ENCODE data around the gene SCN4B.

Gene SCN4B

DNA sequence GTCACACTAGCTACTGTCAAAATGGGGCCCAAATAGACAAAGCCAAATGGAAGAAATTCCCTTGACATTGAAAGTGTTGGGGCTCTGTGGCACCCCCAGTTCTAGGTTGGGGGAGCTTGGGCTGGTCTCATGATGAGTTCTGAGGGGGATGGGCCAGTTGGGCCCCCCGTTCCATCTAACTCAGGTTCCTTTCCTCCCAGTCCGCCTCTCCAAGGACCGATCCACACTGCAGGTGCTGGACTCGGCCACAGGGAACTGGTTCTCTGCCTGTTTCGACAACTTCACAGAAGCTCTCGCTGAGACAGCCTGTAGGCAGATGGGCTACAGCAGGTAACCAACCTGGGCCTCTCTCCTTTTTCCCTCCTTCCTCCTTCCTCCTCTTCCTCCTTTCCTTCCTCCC lies 48.1 kb downstream of the SCN4B start:
- Histone ChIP-seq H3K4me3 (ENCODE audit: low read length in 2 of 2) (no peak overlapping the region), H3K27ac (replicated peaks; ENCODE audit: low read length) (no peak overlapping the region), H2BK5ac (ENCODE audit: low read length) (no peak overlapping the region), H2BK15ac (ENCODE audit: low read length) (no peak overlapping the region), H3K4me1 (ENCODE audit: control insufficient read depth in 2 of 2, insufficient read depth in 1 of 2, low read depth in 1 of 2, low read length in 2 of 2) (peaks cover 0 to 7% of the 10 kb centered on the region in 2 donors), H4K91ac (ENCODE audit: low read depth, low read length, poor library complexity) (no peak overlapping the region), H2BK12ac (ENCODE audit: low read length) (no peak overlapping the region), H2AK5ac (ENCODE audit: low read depth, low read length) (no peak overlapping the region), H4K8ac (ENCODE audit: low read depth, low read length) (no peak overlapping the region), H2AFZ (ENCODE audit: low read length) (no peak overlapping the region), H3K27me3 (ENCODE audit: control insufficient read depth in 3 of 3, insufficient read depth in 3 of 3, low read depth in 1 of 3, low read length in 3 of 3) (peaks cover 0 to 41% (median 0%) of the 10 kb centered on the region in 3 experiments), H3K79me1 (ENCODE audit: low read depth, low read length) (no peaks in the 10 kb centered on the region), H3K36me3 (replicated peaks in 1 of 2; ENCODE audit: control insufficient read depth in 2 of 2, insufficient read depth in 2 of 2, low read length in 2 of 2) (no peaks in the 10 kb centered on the region), H3K9me3 (replicated peaks in 1 of 2; ENCODE audit: control insufficient read depth in 2 of 2, insufficient read depth in 1 of 2, low read depth in 1 of 2, low read length in 2 of 2) (no peaks in the 10 kb centered on the region), H3K18ac (ENCODE audit: low read length) (no peak overlapping the region), H3K14ac (ENCODE audit: low read length) (no peak overlapping the region), H3K23ac (ENCODE audit: low read depth, low read length, poor library complexity) (no peak overlapping the region), H2BK120ac (ENCODE audit: low read depth, low read length) (no peak overlapping the region), H3K4me2 (ENCODE audit: insufficient read depth, low read length, poor library complexity, severe bottlenecking) (no peak overlapping the region), H3K9ac (ENCODE audit: low read depth, low read length, poor library complexity) (no peak overlapping the region), H3K4ac (ENCODE audit: low read length) (no peak overlapping the region)
- no CpG with 5 or more reads among the region's 6 CpGs for WGBS, 2 donors (ENCODE audit: extremely low coverage in 2 of 2, insufficient read length in 2 of 2, insufficient replicate concordance in 1 of 2)
- no peak for DNase-seq (ENCODE audit: low spot score)

GRCh38 chr11:118102721-118103261 lies 49.8 kb downstream of the SCN4B start:
- no peak for DNase-seq (ENCODE audit: low spot score)
- Histone ChIP-seq H3K18ac (ENCODE audit: low read length) (peak overlapping the region; percentile 45), H2AFZ (ENCODE audit: low read length) (no peak overlapping the region)

DNA sequence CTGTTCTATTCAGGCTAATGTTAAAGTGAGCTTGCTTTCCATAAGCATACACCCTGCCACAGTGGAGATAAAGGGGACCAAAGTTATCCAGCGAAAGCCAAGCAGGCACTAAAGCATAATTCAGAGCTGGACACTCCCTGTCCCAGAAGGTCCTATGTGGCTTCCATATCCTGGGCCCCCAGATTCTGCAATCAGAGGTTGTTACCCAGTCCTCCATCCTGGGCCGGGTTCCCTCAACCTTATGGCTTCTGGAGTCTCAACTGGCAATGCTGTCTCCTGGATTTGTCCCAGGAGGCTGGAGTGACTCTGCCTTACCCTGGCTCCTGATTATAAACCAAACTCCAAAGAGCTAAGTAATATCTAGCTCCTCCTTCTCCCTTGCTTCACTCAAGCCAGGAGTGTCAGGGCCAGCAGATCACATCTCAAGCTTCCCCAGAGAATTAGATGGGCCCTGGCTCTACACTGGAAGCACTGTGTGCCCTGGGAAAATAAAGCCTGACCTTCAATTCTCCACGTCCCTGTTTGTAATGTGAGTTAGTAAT lies 51.9 kb downstream of the SCN4B start:
- no peak overlapping the region for H3K23ac ChIP-seq (ENCODE audit: low read depth, low read length, poor library complexity)
- H3K4me1 ChIP-seq (ENCODE audit: control insufficient read depth in 2 of 2, insufficient read depth in 1 of 2, low read depth in 1 of 2, low read length in 2 of 2): peaks cover 0 to 11% of the 10 kb centered on the region in 2 donors
- H3K18ac ChIP-seq (ENCODE audit: low read length): no peak overlapping the region
- no peak for DNase-seq (ENCODE audit: low spot score)
- no peak overlapping the region for H2BK5ac ChIP-seq (ENCODE audit: low read length)
- H3K4me3 ChIP-seq (ENCODE audit: low read length in 2 of 2): no peak overlapping the region
- no peak overlapping the region for H2BK15ac ChIP-seq (ENCODE audit: low read length)
- no peak overlapping the region for H2AK5ac ChIP-seq (ENCODE audit: low read depth, low read length)
- H4K8ac ChIP-seq (ENCODE audit: low read depth, low read length): no peak overlapping the region
- H3K4me2 ChIP-seq (ENCODE audit: insufficient read depth, low read length, poor library complexity, severe bottlenecking): no peak overlapping the region
- H3K79me1 ChIP-seq (ENCODE audit: low read depth, low read length): no peaks in the 10 kb centered on the region
- no peak overlapping the region for H4K91ac ChIP-seq (ENCODE audit: low read depth, low read length, poor library complexity)
- H3K14ac ChIP-seq (ENCODE audit: low read length): no peak overlapping the region
- no peak overlapping the region for H2BK12ac ChIP-seq (ENCODE audit: low read length)
- no peak overlapping the region for H2AFZ ChIP-seq (ENCODE audit: low read length)
- H3K9ac ChIP-seq (ENCODE audit: low read depth, low read length, poor library complexity): no peak overlapping the region
- H3K4ac ChIP-seq (ENCODE audit: low read length): no peak overlapping the region
- no peak overlapping the region for H3K27ac ChIP-seq (replicated peaks; ENCODE audit: low read length)
- WGBS, 2 donors (ENCODE audit: extremely low coverage in 2 of 2, insufficient read length in 2 of 2, insufficient replicate concordance in 1 of 2): no CpG with 5 or more reads among the region's 3 CpGs
- no peak overlapping the region for H2BK120ac ChIP-seq (ENCODE audit: low read depth, low read length)
- H3K36me3 ChIP-seq (replicated peaks in 1 of 2; ENCODE audit: control insufficient read depth in 2 of 2, insufficient read depth in 2 of 2, low read length in 2 of 2): no peaks in the 10 kb centered on the region
- peaks cover 0 to 28% (median 0%) of the 10 kb centered on the region in 3 experiments for H3K27me3 ChIP-seq (ENCODE audit: control insufficient read depth in 3 of 3, insufficient read depth in 3 of 3, low read depth in 1 of 3, low read length in 3 of 3)
- no peaks in the 10 kb centered on the region for H3K9me3 ChIP-seq (replicated peaks in 1 of 2; ENCODE audit: control insufficient read depth in 2 of 2, insufficient read depth in 1 of 2, low read depth in 1 of 2, low read length in 2 of 2)

More at GRCh38 chr11:118102721-118103261, 49.8 kb downstream of the SCN4B start:
- H2AK5ac ChIP-seq (ENCODE audit: low read depth, low read length): peak overlapping the region; percentile 40
- peaks cover 0 to 32% (median 0%) of the 10 kb centered on the region in 3 experiments for H3K27me3 ChIP-seq (ENCODE audit: control insufficient read depth in 3 of 3, insufficient read depth in 3 of 3, low read depth in 1 of 3, low read length in 3 of 3)
- no peak overlapping the region for H4K8ac ChIP-seq (ENCODE audit: low read depth, low read length)
- peak overlapping the region; percentile 58 for H3K14ac ChIP-seq (ENCODE audit: low read length)
- peaks cover 0 to 11% of the 10 kb centered on the region in 2 donors for H3K4me1 ChIP-seq (ENCODE audit: control insufficient read depth in 2 of 2, insufficient read depth in 1 of 2, low read depth in 1 of 2, low read length in 2 of 2)
- no CpG with 5 or more reads among the region's 13 CpGs for WGBS, 2 donors (ENCODE audit: extremely low coverage in 2 of 2, insufficient read length in 2 of 2, insufficient replicate concordance in 1 of 2)
- no peak overlapping the region for H3K4ac ChIP-seq (ENCODE audit: low read length)
- H3K36me3 ChIP-seq (replicated peaks in 1 of 2; ENCODE audit: control insufficient read depth in 2 of 2, insufficient read depth in 2 of 2, low read length in 2 of 2): no peaks in the 10 kb centered on the region
- H3K27ac ChIP-seq (replicated peaks; ENCODE audit: low read length): no peak overlapping the region
- H2BK5ac ChIP-seq (ENCODE audit: low read length): no peak overlapping the region
- no peak overlapping the region for H3K23ac ChIP-seq (ENCODE audit: low read depth, low read length, poor library complexity)
- H3K4me3 ChIP-seq (ENCODE audit: low read length in 2 of 2): no peak overlapping the region
- no peak overlapping the region for H3K9ac ChIP-seq (ENCODE audit: low read depth, low read length, poor library complexity)
- H4K91ac ChIP-seq (ENCODE audit: low read depth, low read length, poor library complexity): peak overlapping the region; percentile 39
- H3K79me1 ChIP-seq (ENCODE audit: low read depth, low read length): no peaks in the 10 kb centered on the region
- H2BK15ac ChIP-seq (ENCODE audit: low read length): no peak overlapping the region
- H2BK120ac ChIP-seq (ENCODE audit: low read depth, low read length): no peak overlapping the region
- no peak overlapping the region for H3K4me2 ChIP-seq (ENCODE audit: insufficient read depth, low read length, poor library complexity, severe bottlenecking)
- H2BK12ac ChIP-seq (ENCODE audit: low read length): no peak overlapping the region
- H3K9me3 ChIP-seq (replicated peaks in 1 of 2; ENCODE audit: control insufficient read depth in 2 of 2, insufficient read depth in 1 of 2, low read depth in 1 of 2, low read length in 2 of 2): no peaks in the 10 kb centered on the region

DNA sequence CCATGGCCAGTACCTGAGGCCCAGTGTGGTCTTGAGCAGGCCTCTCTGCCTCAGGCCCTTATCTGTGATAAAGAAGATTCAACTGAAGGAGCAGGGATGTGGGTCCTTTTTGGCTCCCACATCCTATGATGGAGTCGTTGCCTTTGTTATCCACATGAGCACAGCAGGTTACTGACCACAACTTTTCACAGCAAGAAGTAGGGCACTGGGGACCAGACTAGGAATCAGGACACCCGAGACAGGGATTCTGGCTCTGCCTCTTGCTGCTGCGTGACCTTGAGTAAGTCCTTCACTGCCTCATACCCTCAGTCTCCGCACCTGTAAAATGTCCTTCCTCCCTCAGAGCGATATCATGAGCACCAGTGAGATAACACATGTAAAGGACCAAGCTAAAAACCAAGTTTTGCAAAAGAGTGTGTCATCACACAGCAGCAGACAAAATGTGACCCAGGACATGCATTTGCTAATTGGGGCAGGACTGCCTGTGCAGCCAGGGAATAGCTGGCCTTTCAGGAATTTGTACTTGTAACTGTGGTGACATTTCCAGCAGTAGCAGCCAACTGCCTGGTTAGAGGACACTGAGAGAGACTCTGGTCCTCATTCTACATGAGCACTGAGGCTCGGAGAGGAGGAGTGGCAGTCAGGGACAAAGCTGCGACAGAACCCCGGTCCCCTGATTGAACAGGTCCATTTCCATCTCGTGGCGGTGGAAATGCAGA lies 52.6 kb downstream of the SCN4B start:
- Histone ChIP-seq H2BK12ac (ENCODE audit: low read length) (peak overlapping the region; percentile 1), H3K14ac (ENCODE audit: low read length) (no peak overlapping the region), H3K79me1 (ENCODE audit: low read depth, low read length) (no peaks in the 10 kb centered on the region), H3K9me3 (replicated peaks in 1 of 2; ENCODE audit: control insufficient read depth in 2 of 2, insufficient read depth in 1 of 2, low read depth in 1 of 2, low read length in 2 of 2) (no peaks in the 10 kb centered on the region), H3K36me3 (replicated peaks in 1 of 2; ENCODE audit: control insufficient read depth in 2 of 2, insufficient read depth in 2 of 2, low read length in 2 of 2) (no peaks in the 10 kb centered on the region), H2BK120ac (ENCODE audit: low read depth, low read length) (no peak overlapping the region), H4K8ac (ENCODE audit: low read depth, low read length) (no peak overlapping the region), H3K27me3 (ENCODE audit: control insufficient read depth in 3 of 3, insufficient read depth in 3 of 3, low read depth in 1 of 3, low read length in 3 of 3) (peaks cover 0 to 26% (median 0%) of the 10 kb centered on the region in 3 experiments), H2BK15ac (ENCODE audit: low read length) (no peak overlapping the region), H3K23ac (ENCODE audit: low read depth, low read length, poor library complexity) (no peak overlapping the region), H3K27ac (replicated peaks; ENCODE audit: low read length) (no peak overlapping the region), H2AFZ (ENCODE audit: low read length) (no peak overlapping the region), H3K4me1 (ENCODE audit: control insufficient read depth in 2 of 2, insufficient read depth in 1 of 2, low read depth in 1 of 2, low read length in 2 of 2) (peaks cover 0 to 11% of the 10 kb centered on the region in 2 donors), H2BK5ac (ENCODE audit: low read length) (no peak overlapping the region), H3K4ac (ENCODE audit: low read length) (no peak overlapping the region), H3K4me2 (ENCODE audit: insufficient read depth, low read length, poor library complexity, severe bottlenecking) (no peak overlapping the region), H2AK5ac (ENCODE audit: low read depth, low read length) (peak overlapping the region; percentile 40), H3K9ac (ENCODE audit: low read depth, low read length, poor library complexity) (peak overlapping the region; percentile 34), H3K18ac (ENCODE audit: low read length) (peak overlapping the region; percentile 1), H3K4me3 (ENCODE audit: low read length in 2 of 2) (no peak overlapping the region), H4K91ac (ENCODE audit: low read depth, low read length, poor library complexity) (no peak overlapping the region)
- no peak for DNase-seq (ENCODE audit: low spot score)
- WGBS, 2 donors (ENCODE audit: extremely low coverage in 2 of 2, insufficient read length in 2 of 2, insufficient replicate concordance in 1 of 2): no CpG with 5 or more reads among the region's 10 CpGs
